ENCODE results near the gene PCDH9.
"Not testable (repeated sequence)": the region's sequence is repeated elsewhere in the genome, so short reads cannot be mapped to it uniquely, and the experiment has no call there.

PCDH9 gene

GRCh38 chr13:66835040-66835628, 395.0 kb downstream of the PCDH9 start:
- peak; percentile 88 for DNase-seq (ENCODE audit: low spot score)

GRCh38 chr13:66830940-66831716, 399.0 kb downstream of the PCDH9 start:
- DNase-seq (ENCODE audit: low spot score), result no peak

GRCh38 chr13:66829803-66830202, 400.3 kb downstream of the PCDH9 start:
- DNase-seq (ENCODE audit: low spot score), result no peak

- no peak for DNase-seq (ENCODE audit: low spot score)
Observed at GRCh38 chr13:66826398-66826797, 403.7 kb downstream of the PCDH9 start.

- DNase-seq (ENCODE audit: low spot score), result no peak
Observed at GRCh38 chr13:66821551-66821950, 408.6 kb downstream of the PCDH9 start.

- DNase-seq (ENCODE audit: low spot score), result no peak
Observed at GRCh38 chr13:66811455-66811854, 418.7 kb downstream of the PCDH9 start.

- no peak for DNase-seq (ENCODE audit: low spot score)
Observed at GRCh38 chr13:66809485-66809884, 420.7 kb downstream of the PCDH9 start.

GRCh38 chr13:66807251-66807650, 422.9 kb downstream of the PCDH9 start:
- no peak for DNase-seq (ENCODE audit: low spot score)

GRCh38 chr13:66805657-66806056, 424.5 kb downstream of the PCDH9 start:
- no peak for DNase-seq (ENCODE audit: low spot score)

- DNase-seq (ENCODE audit: low spot score), result no peak
Observed at GRCh38 chr13:66803808-66804456, 426.2 kb downstream of the PCDH9 start.

GRCh38 chr13:66803013-66803807, 426.9 kb downstream of the PCDH9 start:
- no peak for DNase-seq (ENCODE audit: low spot score)

- DNase-seq (ENCODE audit: low spot score), result peak; percentile 50
Observed at GRCh38 chr13:66795636-66796035, 434.5 kb downstream of the PCDH9 start.

- no peak for DNase-seq (ENCODE audit: low spot score)
Observed at GRCh38 chr13:66794340-66795031, 435.6 kb downstream of the PCDH9 start.

GRCh38 chr13:66790861-66791260, 439.3 kb downstream of the PCDH9 start:
- DNase-seq (ENCODE audit: low spot score), result no peak

GRCh38 chr13:66781241-66781640, 448.9 kb downstream of the PCDH9 start:
- no peak for DNase-seq (ENCODE audit: low spot score)

GRCh38 chr13:66780814-66781213, 449.3 kb downstream of the PCDH9 start:
- no peak for DNase-seq (ENCODE audit: low spot score)

GRCh38 chr13:66778461-66778860, 451.7 kb downstream of the PCDH9 start:
- DNase-seq (ENCODE audit: low spot score), result no peak

GRCh38 chr13:66775196-66775595, 454.9 kb downstream of the PCDH9 start:
- no peak for DNase-seq (ENCODE audit: low spot score)

- no peak for DNase-seq (ENCODE audit: low spot score)
Observed at GRCh38 chr13:66774046-66774445, 456.1 kb downstream of the PCDH9 start.

- DNase-seq (ENCODE audit: low spot score), result no peak
Observed at GRCh38 chr13:66765559-66765958, 464.6 kb downstream of the PCDH9 start.

- DNase-seq (ENCODE audit: low spot score), result not testable (repeated sequence)
Observed at GRCh38 chr13:66760678-66761077, 469.5 kb downstream of the PCDH9 start.

- no peak for DNase-seq (ENCODE audit: low spot score)
Observed at GRCh38 chr13:66759919-66760318, 470.2 kb downstream of the PCDH9 start.

Data from putamen (tissue), 1 donor.